ENCODE measurements around the gene REXO5. TPM values are rescaled to one million over a fixed set of nuclear protein-coding genes. Genes with fewer than 3 reads are reported as not detected.
A peak's percentile ranks its signal among the peaks of the same experiment; 100 is the strongest.

The REXO5 gene
- total RNA-seq: 6.1 and 12.1 TPM in 2 replicates

GRCh38 chr16:20806168-20807050 is at the start of gene REXO5, which contains the start of gene ERI2:
Gene REXO5 (plus strand): TSS chr16:20806527. CDS start chr16:20806954, 427 bp downstream.
Gene ERI2 (minus strand): TSS chr16:20806472. CDS start chr16:20806430, 42 bp downstream.

GRCh38 chr16:20763461-20764232 is 42.7 kb upstream of the REXO5 start, which contains the start of gene ACSM3:
Gene ACSM3 (plus strand): TSS chr16:20764014. CDS start chr16:20770035, 6,021 bp downstream.

Small RNAs within 50 kb of the gene (small RNA-seq; reads per million reads assigned to genes)
- not detected for gene RF00618
- gene RNU6-944P: 4.0 reads per million, percentile 75 among the genes with 10 or more reads in this experiment

Other genes starting within 250 kb of the REXO5 start
- gene ACSM2B, start 230.2 kb upstream of the REXO5 start, total RNA-seq: 0.07 TPM in 1 of 2 replicates, not detected in the other
- 0.07 TPM in 1 of 2 replicates, not detected in the other for gene ACSM1, start 108.8 kb upstream of the REXO5 start, total RNA-seq
- gene THUMPD1, start 64.7 kb upstream of the REXO5 start, total RNA-seq: 62.2 and 65.6 TPM in 2 replicates
- gene ACSM3, start 42.5 kb upstream of the REXO5 start, total RNA-seq: 6.6 and 22.2 TPM in 2 replicates
- gene ERI2, start 55 bp upstream of the REXO5 start, total RNA-seq: 17.3 and 21.1 TPM in 2 replicates
- 42.6 and 46.5 TPM in 2 replicates for gene DCUN1D3, start 93.8 kb downstream of the REXO5 start, total RNA-seq
- gene LYRM1, start 94.2 kb downstream of the REXO5 start, total RNA-seq: 47.7 and 67.2 TPM in 2 replicates

Measured in thoracic aorta endothelial cell (primary cell).